Neural cell (in vitro differentiated cells): ENCODE results near the gene NPPA.

Experiments
- CTCF ChIP-seq: fragments of 450-650 bp; IDR thresholded peaks from 2 replicates; pipeline ENCODE4 v1.5.1; 2014; ENCODE audit warnings: antibody characterized with exemption, mild to moderate bottlenecking, moderate library complexity; ENCODE audit not compliant: poor library complexity, severe bottlenecking
- EP300 ChIP-seq: fragments of 450-650 bp; conservative IDR thresholded peaks from 2 replicates; pipeline ENCODE4 v1.6.1; 2014; ENCODE audit warnings: antibody characterized with exemption, mild to moderate bottlenecking, moderate library complexity; ENCODE audit not compliant: poor library complexity, severe bottlenecking
- EZH2 ChIP-seq: fragments of 200-600, 300-800 bp; shearing (Covaris generic), sonication (generic); IDR thresholded peaks from 2 replicates; pipeline ENCODE4 v1.6.1; 2014; ENCODE audit warnings: antibody characterized with exemption, low read length, borderline replicate concordance, mild to moderate bottlenecking; ENCODE audit not compliant: insufficient read depth, poor library complexity, severe bottlenecking
- MXI1 ChIP-seq: fragments of 450-650 bp; conservative IDR thresholded peaks from 2 replicates; pipeline ENCODE4 v1.6.1; 2014; ENCODE audit warnings: antibody characterized with exemption, mild to moderate bottlenecking; ENCODE audit not compliant: poor library complexity, severe bottlenecking
- POLR2AphosphoS5 ChIP-seq: IDR thresholded peaks from 2 replicates; pipeline ENCODE4 v1.6.1; 2012
- RAD21 ChIP-seq: fragments of 450-650 bp; conservative IDR thresholded peaks from 2 replicates; pipeline ENCODE4 v1.6.1; 2014; ENCODE audit warnings: antibody characterized with exemption, mild to moderate bottlenecking, moderate library complexity
- REST ChIP-seq: IDR thresholded peaks from 2 replicates; pipeline ENCODE4 v1.6.1; 2012; ENCODE audit warnings: borderline replicate concordance
- TAF1 ChIP-seq: IDR thresholded peaks from 2 replicates; pipeline ENCODE4 v1.6.1; 2012; ENCODE audit warnings: low read depth

- TF ChIP-seq REST (no peak), CTCF (no peak), EP300 (no peak), POLR2AphosphoS5 (no peak), EZH2 (no peak), RAD21 (no peak), TAF1 (no peak), MXI1 (no peak)
These were observed 46.7 kb downstream of the NPPA start for GRCh38 chr1:11800756-11801433.
